GM23338 (cell line): ENCODE data around the gene CHST4.

Experiments used
- POLR2AphosphoS5 ChIP-seq: IDR thresholded peaks from 2 replicates; pipeline ENCODE4 v1.6.1; 2016; ENCODE audit warnings: antibody characterized with exemption, low read depth
- TF ChIP-seq, protein P1 (sequence below), 2 experiments: fragments of 200-600 bp in 1 of 2; sonication (generic) in 1 of 2; conservative IDR thresholded peaks; 2 replicates each; pipeline versions ENCODE4 v1.5.1 to v1.6.1; 2016 to 2017; ENCODE audit warnings: antibody characterized with exemption in 2 of 2, low read depth in 2 of 2, mild to moderate bottlenecking in 2 of 2, moderate library complexity in 1 of 2

DNA sequence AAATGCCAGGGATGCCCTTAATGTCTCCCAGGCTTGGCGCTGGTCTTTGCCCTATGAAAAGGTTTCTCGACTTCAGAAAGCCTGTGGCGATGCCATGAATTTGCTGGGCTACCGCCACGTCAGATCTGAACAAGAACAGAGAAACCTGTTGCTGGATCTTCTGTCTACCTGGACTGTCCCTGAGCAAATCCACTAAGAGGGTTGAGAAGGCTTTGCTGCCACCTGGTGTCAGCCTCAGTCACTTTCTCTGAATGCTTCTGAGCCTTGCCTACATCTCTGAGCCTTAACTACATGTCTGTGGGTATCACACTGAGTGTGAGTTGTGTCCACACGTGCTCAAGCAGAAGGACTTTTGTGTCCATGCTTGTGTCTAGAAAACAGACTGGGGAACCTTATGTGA is 11.4 kb downstream of the CHST4 start:
- no peak for TF ChIP-seq POLR2AphosphoS5
- TF ChIP-seq, protein P1, sequence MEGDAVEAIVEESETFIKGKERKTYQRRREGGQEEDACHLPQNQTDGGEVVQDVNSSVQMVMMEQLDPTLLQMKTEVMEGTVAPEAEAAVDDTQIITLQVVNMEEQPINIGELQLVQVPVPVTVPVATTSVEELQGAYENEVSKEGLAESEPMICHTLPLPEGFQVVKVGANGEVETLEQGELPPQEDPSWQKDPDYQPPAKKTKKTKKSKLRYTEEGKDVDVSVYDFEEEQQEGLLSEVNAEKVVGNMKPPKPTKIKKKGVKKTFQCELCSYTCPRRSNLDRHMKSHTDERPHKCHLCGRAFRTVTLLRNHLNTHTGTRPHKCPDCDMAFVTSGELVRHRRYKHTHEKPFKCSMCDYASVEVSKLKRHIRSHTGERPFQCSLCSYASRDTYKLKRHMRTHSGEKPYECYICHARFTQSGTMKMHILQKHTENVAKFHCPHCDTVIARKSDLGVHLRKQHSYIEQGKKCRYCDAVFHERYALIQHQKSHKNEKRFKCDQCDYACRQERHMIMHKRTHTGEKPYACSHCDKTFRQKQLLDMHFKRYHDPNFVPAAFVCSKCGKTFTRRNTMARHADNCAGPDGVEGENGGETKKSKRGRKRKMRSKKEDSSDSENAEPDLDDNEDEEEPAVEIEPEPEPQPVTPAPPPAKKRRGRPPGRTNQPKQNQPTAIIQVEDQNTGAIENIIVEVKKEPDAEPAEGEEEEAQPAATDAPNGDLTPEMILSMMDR (conservative IDR thresholded peaks at IDR 0.05; ENCODE audit: low read depth in 2 of 2) = peak; percentile 68 to 93
